ENCODE data around the gene NCDN.
A peak's percentile ranks its signal among the peaks of the same experiment; 100 is the strongest.

NCDN gene

GRCh38 chr1:35557611-35558373 is at the start of gene NCDN:
NCDN (plus strand) TSS chr1:35557799; CDS start chr1:35558191, 392 bp downstream.
- peak; percentile 88 to 93 (median 91) for DNase-seq (ENCODE audit: low read depth in 2 of 3, low spot score in 2 of 3)

DNA sequence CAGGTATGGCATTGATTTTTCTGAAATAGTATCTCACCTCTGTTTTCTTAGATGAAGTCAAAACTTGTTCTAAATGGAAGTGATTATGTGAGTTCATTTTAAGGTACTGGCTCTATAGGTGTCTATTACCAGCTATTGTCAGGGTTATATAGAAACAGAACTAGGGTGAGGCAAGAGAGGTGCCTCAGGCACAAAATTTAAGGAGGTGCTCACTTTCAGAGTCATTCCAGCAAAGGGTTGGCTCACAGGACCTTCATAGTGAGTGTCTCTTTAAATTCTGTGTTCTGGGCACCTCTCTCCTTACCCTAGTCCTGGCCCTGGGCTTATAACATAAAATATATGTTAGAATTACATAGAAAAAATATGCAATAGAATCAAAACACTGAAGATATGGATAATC is 49.7 kb upstream of the NCDN start:
- DNase-seq (ENCODE audit: low read depth in 2 of 3, low spot score in 2 of 3) = no peak

- DNase-seq (ENCODE audit: low read depth in 2 of 3, low spot score in 2 of 3) = no peak
These were observed 48.0 kb upstream of the NCDN start for GRCh38 chr1:35509558-35509957.

DNA sequence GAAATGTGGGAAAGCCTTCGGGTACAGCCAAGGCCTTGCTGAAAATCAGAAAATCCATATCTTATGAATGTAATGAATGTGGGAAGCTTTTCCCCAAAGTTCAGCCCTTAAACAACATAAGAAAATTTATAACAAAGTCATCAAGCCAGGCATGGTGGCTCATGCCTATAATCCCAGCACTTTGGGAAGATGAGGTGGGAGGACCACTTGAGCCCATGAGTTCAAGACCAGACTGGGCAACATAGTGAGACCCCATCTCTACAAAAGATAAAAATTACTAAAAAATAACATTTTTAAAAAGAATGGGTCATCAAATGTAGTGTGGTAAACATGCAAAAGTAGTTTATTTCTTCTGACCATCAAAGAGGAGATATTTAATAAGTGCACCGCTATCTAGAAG is 46.3 kb upstream of the NCDN start:
- DNase-seq (ENCODE audit: low read depth in 2 of 3, low spot score in 2 of 3) = no peak

DNA sequence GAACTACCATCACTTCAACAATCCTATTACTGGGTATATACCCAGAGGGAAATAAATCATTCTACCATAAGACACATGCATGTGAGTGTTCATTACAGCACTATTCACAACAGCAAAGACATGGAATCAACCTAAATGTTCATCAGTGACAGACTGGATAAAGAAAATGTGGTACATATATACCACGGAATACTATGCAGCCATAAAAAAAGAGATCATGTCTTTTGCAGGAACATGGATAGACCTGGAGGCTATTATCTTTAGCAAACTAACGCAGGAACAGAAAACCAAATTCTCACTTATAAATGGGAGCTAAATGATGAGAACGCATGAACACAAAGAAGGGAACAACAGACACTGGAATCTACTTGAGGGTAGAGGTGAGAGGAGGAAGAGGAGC is 39.4 kb upstream of the NCDN start:
- DNase-seq (ENCODE audit: low read depth in 2 of 3, low spot score in 2 of 3) = no peak

DNA sequence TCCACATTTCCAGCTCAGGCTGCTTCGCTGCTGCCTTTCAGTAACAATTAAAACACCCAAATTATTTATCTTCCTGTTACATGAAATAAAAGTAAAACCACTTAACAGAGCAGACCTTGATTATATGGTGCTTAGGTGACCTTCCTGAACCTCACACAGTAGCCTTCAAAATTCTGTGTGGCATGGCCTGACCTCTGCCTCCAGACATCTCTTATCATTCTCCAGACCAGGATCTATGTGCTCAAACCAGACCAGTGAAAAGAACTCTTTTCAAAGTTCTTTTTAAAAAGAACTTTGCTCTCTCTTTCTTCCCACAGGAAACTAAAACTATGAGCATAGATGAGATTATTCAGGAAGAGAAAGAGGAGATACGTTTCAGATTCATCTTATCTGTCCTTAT is 38.2 kb upstream of the NCDN start:
- DNase-seq (ENCODE audit: low read depth in 2 of 3, low spot score in 2 of 3) = no peak

- DNase-seq (ENCODE audit: low read depth in 2 of 3, low spot score in 2 of 3) = no peak
These were observed 33.5 kb upstream of the NCDN start for GRCh38 chr1:35524106-35524505.

GRCh38 chr1:35530168-35530567 is 27.4 kb upstream of the NCDN start:
- DNase-seq (ENCODE audit: low read depth in 2 of 3, low spot score in 2 of 3) = no peak

DNA sequence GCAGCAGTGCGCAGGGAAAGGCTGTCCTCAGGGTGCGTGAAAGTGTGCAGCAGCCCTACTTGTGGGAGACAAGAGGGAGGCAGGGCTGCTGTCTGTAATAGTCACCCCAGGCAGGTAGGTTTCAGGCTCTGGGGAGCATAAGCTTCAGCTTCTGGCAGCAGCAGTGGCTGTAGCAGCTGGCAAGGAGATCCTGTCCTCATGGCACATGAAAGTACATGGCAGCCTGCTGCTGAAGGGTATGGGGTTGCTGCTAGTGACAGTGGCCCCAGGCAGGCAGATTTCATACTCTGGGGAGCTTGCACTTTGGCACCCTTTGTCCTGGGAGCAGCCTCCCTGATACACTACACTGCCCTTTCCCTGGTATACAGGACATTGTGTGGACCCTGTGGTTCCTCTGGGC is 26.7 kb upstream of the NCDN start:
- no peak for DNase-seq (ENCODE audit: low read depth in 2 of 3, low spot score in 2 of 3)

DNA sequence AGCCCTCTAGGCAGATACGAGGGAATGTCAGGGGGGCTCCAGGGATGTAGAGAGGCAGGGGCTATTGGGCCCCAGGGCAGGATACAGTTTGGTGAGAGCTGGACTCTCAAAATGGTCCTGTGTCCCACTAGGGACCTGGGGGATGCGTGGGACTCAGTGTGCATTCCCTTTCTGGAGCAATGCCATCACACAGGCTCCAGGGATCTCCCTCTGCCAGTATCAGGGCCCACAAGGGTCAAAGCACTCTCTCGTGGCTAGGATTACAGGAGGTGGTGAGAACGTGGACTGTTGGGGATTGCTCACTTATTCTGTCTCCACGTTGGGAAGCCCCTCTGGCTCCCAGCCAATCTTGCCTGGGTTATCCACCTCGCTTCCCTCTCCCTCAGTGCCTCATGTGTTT is 26.2 kb upstream of the NCDN start:
- no peak for DNase-seq (ENCODE audit: low read depth in 2 of 3, low spot score in 2 of 3)

- DNase-seq (ENCODE audit: low read depth in 2 of 3, low spot score in 2 of 3) = no peak
These were observed 24.9 kb upstream of the NCDN start for GRCh38 chr1:35532497-35533223.

GRCh38 chr1:35533586-35533985 is 24.0 kb upstream of the NCDN start:
- no peak for DNase-seq (ENCODE audit: low read depth in 2 of 3, low spot score in 2 of 3)

DNA sequence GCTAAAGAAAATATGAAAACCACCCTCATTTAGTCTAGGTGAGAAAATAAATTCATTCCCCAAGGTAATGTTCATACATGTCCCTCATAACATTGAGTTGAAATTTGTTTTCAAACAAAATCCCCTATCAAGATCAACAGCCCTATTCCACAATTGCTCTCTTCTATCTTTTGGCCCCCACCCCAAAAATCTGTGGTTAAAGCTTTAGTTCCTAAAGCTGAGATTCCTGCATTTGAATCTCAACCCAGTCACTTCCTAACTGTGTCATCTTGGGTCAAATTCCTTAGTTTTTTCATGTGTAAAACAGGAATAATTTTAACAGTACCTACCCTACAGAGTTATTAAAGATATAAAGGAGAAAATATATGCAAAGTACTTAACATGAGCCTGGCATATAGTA is 22.4 kb upstream of the NCDN start:
- no peak for DNase-seq (ENCODE audit: low read depth in 2 of 3, low spot score in 2 of 3)

GRCh38 chr1:35536556-35537162 is 20.9 kb upstream of the NCDN start:
- DNase-seq (ENCODE audit: low read depth in 2 of 3, low spot score in 2 of 3) = no peak

GRCh38 chr1:35537806-35538205 is 19.8 kb upstream of the NCDN start:
- DNase-seq (ENCODE audit: low read depth in 2 of 3, low spot score in 2 of 3) = no peak

- DNase-seq (ENCODE audit: low read depth in 2 of 3, low spot score in 2 of 3) = no peak
These were observed 18.4 kb upstream of the NCDN start for GRCh38 chr1:35539073-35539823.

- DNase-seq (ENCODE audit: low read depth in 2 of 3, low spot score in 2 of 3) = no peak
These were observed 17.8 kb upstream of the NCDN start for GRCh38 chr1:35539824-35540261.

- no peak for DNase-seq (ENCODE audit: low read depth in 2 of 3, low spot score in 2 of 3)
These were observed 12.6 kb upstream of the NCDN start for GRCh38 chr1:35544976-35545375.

- DNase-seq (ENCODE audit: low read depth in 2 of 3, low spot score in 2 of 3) = no peak
These were observed 11.0 kb upstream of the NCDN start for GRCh38 chr1:35546614-35547013.

- no peak for DNase-seq (ENCODE audit: low read depth in 2 of 3, low spot score in 2 of 3)
These were observed 3.7 kb upstream of the NCDN start for GRCh38 chr1:35553851-35554250.
